Thyroid gland (tissue), 4 donors: ENCODE data around the gene KRTAP5-4.

ENCODE experiments used
- POLR2A ChIP-seq, 2 donors: fragments of 450-650 bp; IDR thresholded peaks; one replicate each; pipeline ENCODE4 v1.6.1; 2017; ENCODE audit warnings: antibody characterized with exemption in 2 of 2, mild to moderate bottlenecking in 2 of 2, moderate library complexity in 1 of 2
- TF ChIP-seq, protein P1 (sequence below), 6 experiments: fragments of 200-600 bp in 3 of 6; fragments of 450-650 bp in 3 of 6; sonication (generic) in 3 of 6; IDR thresholded peaks; one replicate each; pipeline ENCODE4 v1.5.1; 2016 to 2019; ENCODE audit warnings: antibody characterized with exemption in 6 of 6, mild to moderate bottlenecking in 2 of 6, inconsistent platforms in 1 of 6, moderate library complexity in 1 of 6

DNA sequence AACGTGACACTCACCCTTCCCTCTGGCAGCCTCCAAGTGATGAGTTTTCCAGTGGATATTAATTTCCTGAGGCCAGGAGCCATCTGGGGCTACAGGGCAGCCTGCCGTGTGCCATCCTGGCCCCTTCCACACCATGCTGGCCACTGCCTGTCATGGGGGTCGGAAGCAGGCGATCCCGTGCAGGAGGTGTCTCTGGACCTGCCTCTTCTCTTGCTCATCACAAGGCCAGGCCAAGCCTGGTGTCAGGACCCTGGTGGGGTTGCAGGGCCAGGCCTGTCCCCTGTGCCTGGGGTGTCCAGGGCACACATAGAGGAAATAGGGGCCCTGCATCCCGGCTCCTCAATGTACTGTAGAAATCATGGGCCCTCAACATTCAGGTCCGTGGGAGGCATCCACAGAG lies 17.2 kb downstream of the KRTAP5-4 start:
- TF ChIP-seq POLR2A (IDR thresholded peaks at IDR 0.05): no peak
- TF ChIP-seq, protein P1, sequence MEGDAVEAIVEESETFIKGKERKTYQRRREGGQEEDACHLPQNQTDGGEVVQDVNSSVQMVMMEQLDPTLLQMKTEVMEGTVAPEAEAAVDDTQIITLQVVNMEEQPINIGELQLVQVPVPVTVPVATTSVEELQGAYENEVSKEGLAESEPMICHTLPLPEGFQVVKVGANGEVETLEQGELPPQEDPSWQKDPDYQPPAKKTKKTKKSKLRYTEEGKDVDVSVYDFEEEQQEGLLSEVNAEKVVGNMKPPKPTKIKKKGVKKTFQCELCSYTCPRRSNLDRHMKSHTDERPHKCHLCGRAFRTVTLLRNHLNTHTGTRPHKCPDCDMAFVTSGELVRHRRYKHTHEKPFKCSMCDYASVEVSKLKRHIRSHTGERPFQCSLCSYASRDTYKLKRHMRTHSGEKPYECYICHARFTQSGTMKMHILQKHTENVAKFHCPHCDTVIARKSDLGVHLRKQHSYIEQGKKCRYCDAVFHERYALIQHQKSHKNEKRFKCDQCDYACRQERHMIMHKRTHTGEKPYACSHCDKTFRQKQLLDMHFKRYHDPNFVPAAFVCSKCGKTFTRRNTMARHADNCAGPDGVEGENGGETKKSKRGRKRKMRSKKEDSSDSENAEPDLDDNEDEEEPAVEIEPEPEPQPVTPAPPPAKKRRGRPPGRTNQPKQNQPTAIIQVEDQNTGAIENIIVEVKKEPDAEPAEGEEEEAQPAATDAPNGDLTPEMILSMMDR (IDR thresholded peaks at IDR 0.05): no peak
